ENCODE measurements around the gene SPRR4. TPM values are rescaled to one million over a fixed set of nuclear protein-coding genes. Genes with fewer than 3 reads are reported as not detected.

SPRR4 gene
- total and polyA plus RNA-seq, 10 of the 15 experiments (the other 5 are each of a cell fraction or from before 2014, with no cell fraction given) = not detected

GRCh38 chr1:152996633-152997400 is 26.4 kb downstream of the SPRR4 start:
- H3K4me1 ChIP-seq (ENCODE audit: control insufficient read depth, insufficient read depth, low read length) = no peaks in the 10 kb centered on the region
- no peak for ATAC-seq
- H3K27ac ChIP-seq (ENCODE audit: control insufficient read depth, insufficient read depth) = no peak overlapping the region
- no peak for DNase-seq (ENCODE audit: low read depth, low spot score)
- H3K9me3 ChIP-seq (replicated peaks; ENCODE audit: control insufficient read depth, insufficient read depth, low read length) = no peaks in the 10 kb centered on the region
- WGBS (ENCODE audit: insufficient coverage, insufficient replicate concordance, low lambda C conversion rate, missing lambda C conversion rate) = 7% methylated on average over 5 of the region's 5 CpGs
- H3K4me3 ChIP-seq = no peak overlapping the region
- no peak overlapping the region for H3K4me2 ChIP-seq (ENCODE audit: control insufficient read depth, insufficient read depth)
- FAIRE-seq = no peak
- CTCF ChIA-PET = no interaction called here
- intact Hi-C loops (cut with micrococcal nuclease; ENCODE audit: unreplicated experiment) (no loop called here), in situ Hi-C loops (cut with MboI) (no loop called here)
- H3K27me3 ChIP-seq (replicated peaks in 1 of 2; ENCODE audit: control insufficient read depth in 2 of 2, insufficient read depth in 2 of 2, low read length in 1 of 2) = no peaks in the 10 kb centered on the region; a peak in 1 of 4 replicates
- no peak overlapping the region for H3K9ac ChIP-seq (ENCODE audit: control insufficient read depth, insufficient read depth, low read length)
- H3K36me3 ChIP-seq (ENCODE audit: control insufficient read depth in 2 of 2, insufficient read depth in 2 of 2, low read length in 1 of 2) = no peaks in the 10 kb centered on the region
- no peak overlapping the region for H2AFZ ChIP-seq (ENCODE audit: control insufficient read depth, low read depth, low read length)
- no peaks in the 10 kb centered on the region for H3K79me2 ChIP-seq (ENCODE audit: control insufficient read depth, insufficient read depth, low read length)
- H4K20me1 ChIP-seq (ENCODE audit: control insufficient read depth, insufficient read depth) = no peaks in the 10 kb centered on the region
- no TSS peak for BruUV-seq (replicated peaks)
- RAD21 ChIA-PET (ENCODE audit: unreplicated experiment) = no interaction called here
- POLR2A ChIA-PET = no interaction called here
- SMC1A ChIA-PET (ENCODE audit: uncharacterized antibody, unreplicated experiment) = no interaction called here
- TF ChIP-seq SMARCA5 (IDR thresholded peaks at IDR 0.05) (no peak), NR2C2 (IDR thresholded peaks at IDR 0.05; ENCODE audit: borderline replicate concordance, control insufficient read depth, insufficient read length, low read depth) (no peak), WRNIP1 (IDR thresholded peaks at IDR 0.05; ENCODE audit: borderline replicate concordance, low read depth, low read length) (no peak), GABPA (IDR thresholded peaks at IDR 0.05; ENCODE audit: low read depth) (no peak), CBFB (IDR thresholded peaks at IDR 0.05; ENCODE audit: low read depth) (no peak), USF2 (IDR thresholded peaks at IDR 0.05; ENCODE audit: borderline replicate concordance, low read depth, low read length) (no peak), TBL1XR1 (IDR thresholded peaks at IDR 0.05; ENCODE audit: low read depth, low read length) (no peak), CHD1 (IDR thresholded peaks at IDR 0.05; ENCODE audit: low read depth, low read length) (no peak), REST (IDR thresholded peaks at IDR 0.05; ENCODE audit: low read depth, low read length) (no peak), MYB (IDR thresholded peaks at IDR 0.05; ENCODE audit: borderline replicate concordance, low read depth, low read length) (no peak), NFXL1 (IDR thresholded peaks at IDR 0.05; ENCODE audit: borderline replicate concordance) (no peak), ZNF384 (IDR thresholded peaks at IDR 0.05; ENCODE audit: borderline replicate concordance, low read depth, low read length) (no peak)
- TF ChIP-seq, protein P1, sequence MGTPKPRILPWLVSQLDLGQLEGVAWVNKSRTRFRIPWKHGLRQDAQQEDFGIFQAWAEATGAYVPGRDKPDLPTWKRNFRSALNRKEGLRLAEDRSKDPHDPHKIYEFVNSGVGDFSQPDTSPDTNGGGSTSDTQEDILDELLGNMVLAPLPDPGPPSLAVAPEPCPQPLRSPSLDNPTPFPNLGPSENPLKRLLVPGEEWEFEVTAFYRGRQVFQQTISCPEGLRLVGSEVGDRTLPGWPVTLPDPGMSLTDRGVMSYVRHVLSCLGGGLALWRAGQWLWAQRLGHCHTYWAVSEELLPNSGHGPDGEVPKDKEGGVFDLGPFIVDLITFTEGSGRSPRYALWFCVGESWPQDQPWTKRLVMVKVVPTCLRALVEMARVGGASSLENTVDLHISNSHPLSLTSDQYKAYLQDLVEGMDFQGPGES (IDR thresholded peaks at IDR 0.05) = no peak
- TF ChIP-seq, protein P2, sequence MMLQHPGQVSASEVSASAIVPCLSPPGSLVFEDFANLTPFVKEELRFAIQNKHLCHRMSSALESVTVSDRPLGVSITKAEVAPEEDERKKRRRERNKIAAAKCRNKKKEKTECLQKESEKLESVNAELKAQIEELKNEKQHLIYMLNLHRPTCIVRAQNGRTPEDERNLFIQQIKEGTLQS (IDR thresholded peaks at IDR 0.05; ENCODE audit: borderline replicate concordance, extremely low read depth, low read depth, low read length) = no peak
- TF ChIP-seq, protein P3, sequence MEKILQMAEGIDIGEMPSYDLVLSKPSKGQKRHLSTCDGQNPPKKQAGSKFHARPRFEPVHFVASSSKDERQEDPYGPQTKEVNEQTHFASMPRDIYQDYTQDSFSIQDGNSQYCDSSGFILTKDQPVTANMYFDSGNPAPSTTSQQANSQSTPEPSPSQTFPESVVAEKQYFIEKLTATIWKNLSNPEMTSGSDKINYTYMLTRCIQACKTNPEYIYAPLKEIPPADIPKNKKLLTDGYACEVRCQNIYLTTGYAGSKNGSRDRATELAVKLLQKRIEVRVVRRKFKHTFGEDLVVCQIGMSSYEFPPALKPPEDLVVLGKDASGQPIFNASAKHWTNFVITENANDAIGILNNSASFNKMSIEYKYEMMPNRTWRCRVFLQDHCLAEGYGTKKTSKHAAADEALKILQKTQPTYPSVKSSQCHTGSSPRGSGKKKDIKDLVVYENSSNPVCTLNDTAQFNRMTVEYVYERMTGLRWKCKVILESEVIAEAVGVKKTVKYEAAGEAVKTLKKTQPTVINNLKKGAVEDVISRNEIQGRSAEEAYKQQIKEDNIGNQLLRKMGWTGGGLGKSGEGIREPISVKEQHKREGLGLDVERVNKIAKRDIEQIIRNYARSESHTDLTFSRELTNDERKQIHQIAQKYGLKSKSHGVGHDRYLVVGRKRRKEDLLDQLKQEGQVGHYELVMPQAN (conservative IDR thresholded peaks at IDR 0.05) = no peak

Data from GM12878 (cell line).